GM12892 (cell line): ENCODE measurements around the gene POU2F2.

Experiments
- POLR2A ChIP-seq: IDR thresholded peaks from 2 replicates; pipeline ENCODE4 v1.6.1; 2011; ENCODE audit warnings: low read depth, low read length, control low read depth
- POLR2AphosphoS5 ChIP-seq: IDR thresholded peaks from 2 replicates; pipeline ENCODE4 v1.6.1; 2011; ENCODE audit warnings: low read depth, low read length, control low read depth
- TAF1 ChIP-seq: IDR thresholded peaks from 2 replicates; pipeline ENCODE4 v1.6.1; 2011; ENCODE audit warnings: low read depth, mild to moderate bottlenecking, control low read depth, low read length, borderline replicate concordance

GRCh38 chr19:42109896-42110295 is 22.4 kb downstream of the POU2F2 start:
- TF ChIP-seq POLR2AphosphoS5, result no peak
- no peak for TF ChIP-seq POLR2A
- no peak for TF ChIP-seq TAF1
